Ascending aorta (tissue), 2 donors: Measurements from ENCODE around the gene MCTP1. TPM values are rescaled to one million over a fixed set of nuclear protein-coding genes. Genes with fewer than 3 reads are reported as not detected.

ENCODE experiments used
- DNase-seq, 2 donors: peaks; one replicate each; pipeline ENCODE4 v3.0.0-alpha.2; 2019; ENCODE audit warnings: low spot score in 2 of 2
- H3K27ac ChIP-seq, 2 donors: fragments of 200-600 bp; sonication (generic); one replicate each; pipeline ENCODE4 v1.5.1; 2016 to 2017; ENCODE audit warnings: mild to moderate bottlenecking in 1 of 2
- H3K27me3 ChIP-seq: fragments of 200-600 bp; sonication (generic); one replicate; pipeline ENCODE4 v1.5.1; 2017
- H3K36me3 ChIP-seq, 2 donors: fragments of 200-600 bp; sonication (generic); one replicate each; pipeline ENCODE4 v1.5.1; 2016
- H3K4me1 ChIP-seq, 2 donors: fragments of 200-600 bp; sonication (generic); one replicate each; pipeline ENCODE4 v1.5.1; 2016 to 2017; ENCODE audit warnings: mild to moderate bottlenecking in 1 of 2
- H3K4me3 ChIP-seq, 2 donors: fragments of 200-600 bp; sonication (generic); one replicate each; pipeline ENCODE4 v1.5.1; 2016 to 2017; ENCODE audit warnings: mild to moderate bottlenecking in 1 of 2
- H3K9me3 ChIP-seq, 2 donors: fragments of 200-600 bp; sonication (generic); one replicate each; pipeline ENCODE4 v1.5.1; 2016
- CTCF ChIP-seq, 3 experiments: fragments of 200-600 bp in 2 of 3; fragments of 450-650 bp in 1 of 3; sonication (generic) in 2 of 3; IDR thresholded peaks; one replicate each; pipeline ENCODE4 v1.5.1; 2016 to 2019; ENCODE audit warnings: antibody characterized with exemption in 3 of 3, mild to moderate bottlenecking in 1 of 3, moderate library complexity in 1 of 3
- intact Hi-C: fragments of 100-400 bp; cut with DNase I; formaldehyde crosslinking; loops from one replicate; pipeline ENCODE4 v1.15.1; 2023
- total RNA-seq: library from RNA; depleted of rRNA; stranded (reverse); fragments of >200 nt; gene quantifications from one replicate; pipeline ENCODE4 v1.1.0, GENCODE V29; 2016

The MCTP1 gene
- total RNA-seq, 1 donor from 2014 or later: 112 TPM

- DNase-seq: no peak
- no peaks in the 10 kb centered on the region for H3K9me3 ChIP-seq
- H3K4me1 ChIP-seq: no peaks in the 10 kb centered on the region
- intact Hi-C loops: no loop called here
- no peaks in the 10 kb centered on the region for H3K36me3 ChIP-seq
- no peaks in the 10 kb centered on the region for H3K27me3 ChIP-seq
- no peak for TF ChIP-seq CTCF (IDR thresholded peaks at IDR 0.05)
- H3K27ac ChIP-seq: no peak overlapping the region
- H3K4me3 ChIP-seq: no peak overlapping the region
Measured at GRCh38 chr5:95090774-95091173, 194.1 kb downstream of the MCTP1 start.

DNA sequence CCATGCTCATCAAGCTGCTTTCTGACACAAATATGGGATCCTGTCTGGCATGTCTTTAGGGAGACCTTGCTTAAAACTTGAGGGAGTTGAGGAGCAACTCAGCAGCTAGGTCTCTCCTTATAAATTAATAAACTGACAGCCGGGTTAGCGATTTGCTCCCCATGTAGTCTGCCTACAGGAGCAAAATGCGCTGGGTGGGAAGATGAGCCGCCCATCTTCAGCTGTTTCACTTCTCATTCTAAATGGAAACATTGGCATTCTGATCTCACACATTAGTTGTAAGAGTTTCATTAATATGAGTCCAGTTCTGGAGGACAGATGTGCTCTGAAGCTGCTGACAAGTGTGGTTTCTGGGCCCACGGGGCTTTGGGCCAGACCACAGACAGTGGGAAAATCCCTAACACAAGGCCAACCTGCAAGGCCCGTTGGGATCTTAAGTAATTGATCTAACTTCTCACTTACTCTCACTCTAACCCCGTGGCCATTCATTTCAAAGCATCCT is 197.0 kb downstream of the MCTP1 start:
- H3K4me3 ChIP-seq: no peak overlapping the region
- DNase-seq: no peak
- H3K9me3 ChIP-seq: no peaks in the 10 kb centered on the region
- H3K27ac ChIP-seq: no peak overlapping the region
- H3K36me3 ChIP-seq: no peaks in the 10 kb centered on the region
- H3K27me3 ChIP-seq: no peaks in the 10 kb centered on the region
- H3K4me1 ChIP-seq: no peaks in the 10 kb centered on the region
- no peak for TF ChIP-seq CTCF (IDR thresholded peaks at IDR 0.05)
- intact Hi-C loops: no loop called here

DNA sequence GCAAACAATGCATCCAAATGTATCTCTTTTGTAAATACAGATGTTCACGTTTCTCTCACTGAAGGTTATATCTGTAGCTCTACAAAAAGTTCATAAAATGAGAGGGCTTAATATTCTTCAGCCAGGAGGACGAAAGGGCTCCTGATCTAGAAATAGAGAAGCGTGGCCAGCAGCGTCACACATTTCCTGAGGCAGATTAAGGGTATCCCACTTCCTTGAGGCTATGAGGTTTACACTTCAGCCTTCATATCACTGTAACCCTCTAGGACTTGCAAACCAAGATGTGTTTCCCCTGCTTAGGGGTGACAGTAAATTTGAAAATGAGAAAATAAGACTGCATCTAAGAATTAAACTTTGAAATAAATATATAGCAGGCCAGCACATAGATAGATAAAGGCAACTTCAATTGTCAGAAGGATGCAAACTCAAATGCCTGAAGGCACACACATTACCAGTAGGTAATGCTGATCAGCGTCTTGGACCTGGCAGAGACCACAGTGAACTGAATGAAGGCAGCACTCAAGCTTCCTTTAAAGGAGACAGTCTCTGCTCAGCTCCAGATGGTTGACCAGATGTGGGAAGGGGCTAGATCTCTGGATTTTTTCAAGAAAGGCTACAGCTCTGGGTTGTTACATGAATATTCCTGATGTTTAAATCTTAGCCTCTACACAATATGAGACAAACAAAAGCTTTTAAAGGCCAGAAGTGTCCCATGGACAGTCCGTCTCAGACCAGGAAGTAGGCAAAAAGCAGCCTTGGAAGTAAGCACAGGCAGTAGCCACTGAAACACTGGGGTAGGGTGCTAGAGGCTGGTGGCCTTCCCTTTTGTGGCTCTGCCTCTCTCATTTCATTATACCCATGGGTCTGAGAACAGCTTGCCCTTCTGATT is 197.7 kb downstream of the MCTP1 start:
- no peak for DNase-seq
- intact Hi-C loops: no loop called here

GRCh38 chr5:95084757-95085156 is 200.1 kb downstream of the MCTP1 start:
- no peaks in the 10 kb centered on the region for H3K36me3 ChIP-seq
- no peaks in the 10 kb centered on the region for H3K27me3 ChIP-seq
- no peaks in the 10 kb centered on the region for H3K4me1 ChIP-seq
- DNase-seq: no peak
- H3K27ac ChIP-seq: no peak overlapping the region
- no peaks in the 10 kb centered on the region for H3K9me3 ChIP-seq
- H3K4me3 ChIP-seq: no peak overlapping the region
- no peak for TF ChIP-seq CTCF (IDR thresholded peaks at IDR 0.05)
- intact Hi-C loops: no loop called here

More for the DNA sequence above, 197.7 kb downstream of the MCTP1 start:
- H3K9me3 ChIP-seq: no peaks in the 10 kb centered on the region
- H3K4me1 ChIP-seq: no peaks in the 10 kb centered on the region
- H3K27ac ChIP-seq: no peak overlapping the region
- no peak for TF ChIP-seq CTCF (IDR thresholded peaks at IDR 0.05)
- H3K4me3 ChIP-seq: no peak overlapping the region
- no peaks in the 10 kb centered on the region for H3K36me3 ChIP-seq
- no peaks in the 10 kb centered on the region for H3K27me3 ChIP-seq

DNA sequence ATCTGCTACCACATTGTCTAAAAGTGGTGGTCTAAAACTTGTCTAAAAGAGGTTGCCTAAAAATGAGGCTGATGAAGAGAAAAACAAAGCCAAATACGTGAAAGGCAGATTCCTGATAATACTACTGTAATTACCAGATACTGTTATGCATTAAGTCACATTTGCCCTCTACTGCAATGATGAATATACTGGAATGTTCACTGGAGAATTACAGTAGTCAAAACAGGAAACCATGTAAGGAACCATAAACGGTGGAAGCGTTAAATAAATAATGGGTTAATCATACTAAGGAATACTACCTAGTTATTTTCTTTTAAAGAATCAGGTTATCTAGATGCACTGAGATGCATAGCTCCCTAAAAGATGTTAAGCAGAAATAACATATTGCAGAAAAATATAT is 201.3 kb downstream of the MCTP1 start:
- no peaks in the 10 kb centered on the region for H3K27me3 ChIP-seq
- H3K4me1 ChIP-seq: no peaks in the 10 kb centered on the region
- H3K4me3 ChIP-seq: no peak overlapping the region
- no peaks in the 10 kb centered on the region for H3K9me3 ChIP-seq
- H3K27ac ChIP-seq: no peak overlapping the region
- DNase-seq: no peak
- no peaks in the 10 kb centered on the region for H3K36me3 ChIP-seq
- no peak for TF ChIP-seq CTCF (IDR thresholded peaks at IDR 0.05)
- intact Hi-C loops: no loop called here
